Activated CD8-positive, alpha-beta T cell treated with anti-CD3 and anti-CD28 coated beads for 36 hours (primary cell): ENCODE results near the gene CNGA4. TPM values are rescaled to one million over a fixed set of nuclear protein-coding genes. Genes with fewer than 3 reads are reported as not detected.
"Not testable (repeated sequence)": the region's sequence is repeated elsewhere in the genome, so short reads cannot be mapped to it uniquely, and the experiment has no call there.

Source experiments
- ATAC-seq: fragments of 200-7000 bp; cut with Tn5 transposase; one replicate; pipeline ENCODE4 v1.10.0; 2021; ENCODE audit warnings: mild to moderate bottlenecking, moderate library complexity
- CTCF ChIA-PET: fragments of 350-600 bp; sonication (Branson Sonifier 250); formaldehyde crosslinking; loops from one replicate; lab custom pipeline; 2021; ENCODE audit warnings: antibody characterized with exemption; lab: Charles Lee
- POLR2A ChIA-PET: fragments of 350-600 bp; sonication (Branson Sonifier 250); formaldehyde crosslinking; loops from one replicate; lab custom pipeline; 2021; ENCODE audit warnings: antibody characterized with exemption; lab: Charles Lee
- DNase-seq: peaks from one replicate; pipeline ENCODE4 v3.0.0-alpha.2; 2020
- H3K27ac Mint-ChIP-seq: one replicate; pipeline ENCODE4 v1.8.0; 2021; ENCODE audit warnings: mild to moderate bottlenecking, mixed read lengths
- H3K27me3 Mint-ChIP-seq: one replicate; pipeline ENCODE4 v1.8.0; 2021; ENCODE audit warnings: mixed read lengths
- H3K36me3 Mint-ChIP-seq: one replicate; pipeline ENCODE4 v1.8.0; 2021; ENCODE audit warnings: low read depth, mixed read lengths
- H3K4me1 Mint-ChIP-seq: one replicate; pipeline ENCODE4 v1.8.0; 2021; ENCODE audit warnings: low read depth, mixed read lengths
- H3K4me3 Mint-ChIP-seq: one replicate; pipeline ENCODE4 v1.8.0; 2021; ENCODE audit warnings: mild to moderate bottlenecking, moderate library complexity, mixed read lengths
- H3K9me3 Mint-ChIP-seq: one replicate; pipeline ENCODE4 v1.8.0; 2021; ENCODE audit warnings: mixed read lengths
- intact Hi-C: fragments of 100-400 bp; cut with micrococcal nuclease; formaldehyde crosslinking; loops from one replicate; pipeline ENCODE4 v1.10.0; 2022
- total RNA-seq, 2 experiments: library from RNA; stranded (reverse); gene quantifications; one replicate each; pipeline ENCODE4 v1.2.3, GENCODE V29; 2021
- TF ChIP-seq, protein P1 (sequence below): fragments of 200-600 bp; IDR thresholded peaks from one replicate; pipeline ENCODE4 v1.8.0; 2022; ENCODE audit warnings: antibody characterized with exemption, mild to moderate bottlenecking

Gene CNGA4
- total RNA-seq, 2 experiments from 2014 or later: 0.18 TPM; not detected in 1

DNA sequence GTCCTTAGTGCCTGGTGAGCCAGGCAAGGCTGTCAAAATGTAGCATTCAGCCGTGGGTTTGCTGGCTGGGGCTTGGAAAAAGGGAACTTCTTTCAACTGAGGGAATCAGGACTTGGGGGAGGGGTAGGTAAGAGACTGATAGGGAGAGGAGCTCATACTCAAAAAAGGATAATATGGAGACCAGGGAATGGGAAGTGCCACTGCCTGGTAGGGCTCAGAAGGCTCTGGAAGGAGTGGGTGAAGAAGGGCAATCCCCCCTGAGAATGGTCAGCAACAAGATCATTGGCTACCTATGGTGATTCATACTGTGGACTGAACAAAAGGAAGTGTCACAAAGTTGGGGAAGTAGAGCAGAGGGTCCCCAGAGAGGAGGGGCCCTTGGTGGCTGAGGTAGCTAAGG, 1.9 kb downstream of the CNGA4 start:
- Mint-ChIP-seq H3K27ac (no peak overlapping the region), H3K4me1 (no peaks in the 10 kb centered on the region), H3K4me3 (no peak overlapping the region), H3K27me3 (peaks cover 2% of the 10 kb centered on the region), H3K9me3 (no peaks in the 10 kb centered on the region), H3K36me3 (no peaks in the 10 kb centered on the region)
- ChIA-PET CTCF (interaction anchor here (1.4 to 3.7 kb wide), 2 partner anchors 10 to 122 kb away, joined by 7 to 33 read pairs; no protein-coding TSS in a partner anchor), POLR2A (no interaction called here)
- intact Hi-C loops: no loop called here
- TF ChIP-seq, protein P1, sequence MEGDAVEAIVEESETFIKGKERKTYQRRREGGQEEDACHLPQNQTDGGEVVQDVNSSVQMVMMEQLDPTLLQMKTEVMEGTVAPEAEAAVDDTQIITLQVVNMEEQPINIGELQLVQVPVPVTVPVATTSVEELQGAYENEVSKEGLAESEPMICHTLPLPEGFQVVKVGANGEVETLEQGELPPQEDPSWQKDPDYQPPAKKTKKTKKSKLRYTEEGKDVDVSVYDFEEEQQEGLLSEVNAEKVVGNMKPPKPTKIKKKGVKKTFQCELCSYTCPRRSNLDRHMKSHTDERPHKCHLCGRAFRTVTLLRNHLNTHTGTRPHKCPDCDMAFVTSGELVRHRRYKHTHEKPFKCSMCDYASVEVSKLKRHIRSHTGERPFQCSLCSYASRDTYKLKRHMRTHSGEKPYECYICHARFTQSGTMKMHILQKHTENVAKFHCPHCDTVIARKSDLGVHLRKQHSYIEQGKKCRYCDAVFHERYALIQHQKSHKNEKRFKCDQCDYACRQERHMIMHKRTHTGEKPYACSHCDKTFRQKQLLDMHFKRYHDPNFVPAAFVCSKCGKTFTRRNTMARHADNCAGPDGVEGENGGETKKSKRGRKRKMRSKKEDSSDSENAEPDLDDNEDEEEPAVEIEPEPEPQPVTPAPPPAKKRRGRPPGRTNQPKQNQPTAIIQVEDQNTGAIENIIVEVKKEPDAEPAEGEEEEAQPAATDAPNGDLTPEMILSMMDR: no peak
- no peak for DNase-seq
- no peak for ATAC-seq

DNA sequence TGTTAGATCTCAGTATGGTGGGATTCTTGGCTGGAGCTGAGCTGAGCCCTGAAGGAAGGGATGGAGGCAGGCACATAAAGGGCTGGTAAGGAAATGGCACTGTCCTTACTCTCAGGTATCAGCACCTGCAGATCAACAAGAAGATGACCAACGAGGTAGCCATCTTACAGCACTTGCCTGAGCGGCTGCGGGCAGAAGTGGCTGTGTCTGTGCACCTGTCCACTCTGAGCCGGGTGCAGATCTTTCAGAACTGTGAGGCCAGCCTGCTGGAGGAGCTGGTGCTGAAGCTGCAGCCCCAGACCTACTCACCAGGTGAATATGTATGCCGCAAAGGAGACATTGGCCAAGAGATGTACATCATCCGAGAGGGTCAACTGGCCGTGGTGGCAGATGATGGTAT, 2.4 kb downstream of the CNGA4 start:
- Mint-ChIP-seq H3K36me3 (no peaks in the 10 kb centered on the region), H3K4me1 (no peaks in the 10 kb centered on the region), H3K9me3 (no peaks in the 10 kb centered on the region), H3K4me3 (no peak overlapping the region), H3K27me3 (peaks cover 2% of the 10 kb centered on the region), H3K27ac (no peak overlapping the region)
- DNase-seq (no peak), ATAC-seq (no peak)
- TF ChIP-seq, protein P1: no peak
- CTCF ChIA-PET: interaction anchor here (1.4 to 3.7 kb wide), 2 partner anchors 10 to 122 kb away, joined by 7 to 33 read pairs; no protein-coding TSS in a partner anchor
- POLR2A ChIA-PET: no interaction called here
- intact Hi-C loops: no loop called here

DNA sequence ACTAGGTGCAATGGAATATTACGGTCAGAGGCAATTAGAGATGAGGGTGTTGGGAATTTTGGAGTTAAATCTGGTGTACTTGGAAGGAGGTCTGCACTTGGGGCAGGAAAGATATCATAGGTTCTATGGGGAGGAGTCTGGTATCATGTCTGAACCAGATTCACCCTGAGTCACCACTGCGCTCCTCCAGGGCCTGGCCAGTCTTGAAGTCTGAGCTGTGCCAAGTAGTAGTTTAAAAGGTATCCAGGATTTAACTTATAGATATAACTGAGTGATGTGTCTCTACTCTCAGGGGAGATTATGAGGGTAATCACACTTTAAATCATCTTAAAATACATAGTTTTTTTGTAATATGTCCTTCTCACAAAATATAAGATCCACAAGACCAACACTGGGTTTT, 6.6 kb downstream of the CNGA4 start:
- ATAC-seq: no peak
- POLR2A ChIA-PET: interaction anchor here (1.5 kb wide), 1 partner anchor 9 kb away, joined by 3 read pairs; no protein-coding TSS in a partner anchor
- Mint-ChIP-seq H3K9me3 (no peaks in the 10 kb centered on the region), H3K4me1 (no peaks in the 10 kb centered on the region), H3K36me3 (no peaks in the 10 kb centered on the region), H3K4me3 (no peak overlapping the region), H3K27me3 (peaks cover 2% of the 10 kb centered on the region), H3K27ac (no peak overlapping the region)
- no peak for DNase-seq
- TF ChIP-seq, protein P1: no peak
- intact Hi-C loops: no loop called here
- CTCF ChIA-PET: interaction anchor here (1.2 to 3.1 kb wide), 2 partner anchors 108 to 117 kb away, joined by 4 to 11 read pairs; no protein-coding TSS in a partner anchor

DNA sequence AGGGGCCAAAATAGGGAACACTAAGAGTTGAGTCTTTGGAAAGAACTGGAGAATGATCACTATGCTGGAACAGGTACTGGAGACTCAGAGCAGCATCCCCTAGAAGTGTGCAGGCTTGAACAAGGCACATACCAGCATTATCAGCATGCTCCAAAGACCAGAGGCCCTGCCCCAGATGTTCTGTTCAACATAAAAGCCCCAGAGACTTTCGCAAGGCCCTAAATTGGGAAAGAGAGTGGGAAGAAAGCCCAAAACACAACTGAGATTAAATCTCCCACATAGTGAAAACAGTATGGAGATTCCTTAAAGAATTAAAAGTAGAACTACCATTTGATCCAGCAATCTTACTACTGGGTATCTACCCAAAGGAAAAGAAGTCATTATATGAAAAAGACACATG, 9.4 kb downstream of the CNGA4 start:
- Mint-ChIP-seq H3K9me3 (no peaks in the 10 kb centered on the region), H3K27me3 (peaks cover 2% of the 10 kb centered on the region), H3K27ac (no peak overlapping the region), H3K4me1 (no peaks in the 10 kb centered on the region), H3K36me3 (no peaks in the 10 kb centered on the region), H3K4me3 (no peak overlapping the region)
- intact Hi-C loops: no loop called here
- no peak for ATAC-seq
- TF ChIP-seq, protein P1: no peak
- POLR2A ChIA-PET: no interaction called here
- CTCF ChIA-PET: interaction anchor here (7.4 kb wide), 1 partner anchor 114 kb away, joined by 70 read pairs; no protein-coding TSS in a partner anchor
- DNase-seq: no peak

DNA sequence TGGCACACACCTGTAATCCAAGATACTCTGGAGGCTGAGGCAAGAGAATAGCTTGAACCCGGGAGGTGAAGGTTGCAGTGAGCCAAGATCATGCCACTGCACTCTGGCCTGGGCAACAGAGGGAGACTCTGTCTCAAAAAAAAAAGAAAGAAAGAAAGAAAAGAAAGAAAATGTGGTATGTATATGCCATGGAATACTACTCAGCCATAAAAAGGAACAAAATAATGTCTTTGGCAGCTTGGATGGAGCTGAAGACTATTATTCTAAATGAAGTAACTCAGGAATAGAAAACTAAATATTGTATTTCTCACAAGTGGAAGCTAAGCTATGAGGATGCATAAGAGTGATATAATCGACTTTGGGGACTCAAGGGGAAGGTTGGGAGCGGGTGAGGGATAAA, 10.0 kb downstream of the CNGA4 start:
- H3K27me3 Mint-ChIP-seq, POLR2A ChIA-PET: not testable (repeated sequence)
- CTCF ChIA-PET: interaction anchor here (1.0 to 8.7 kb wide), 3 partner anchors 34 to 113 kb away, joined by 3 to 106 read pairs (median 70); no protein-coding TSS in a partner anchor

More for the DNA sequence above, 10.0 kb downstream of the CNGA4 start:
- H3K4me1 Mint-ChIP-seq, DNase-seq, intact Hi-C loops, H3K4me3 Mint-ChIP-seq, ATAC-seq, H3K9me3 Mint-ChIP-seq, H3K36me3 Mint-ChIP-seq, H3K27ac Mint-ChIP-seq: not testable (repeated sequence)
